GM18907 (cell line): Measurements from ENCODE around the gene TGFBRAP1.

ENCODE experiments used
- ATAC-seq: cut with Tn5 transposase; IDR thresholded peaks from one replicate; pipeline ENCODE4 v1.9.1; 2021; ENCODE audit warnings: mild to moderate bottlenecking, moderate library complexity; ENCODE audit not compliant: unreplicated experiment

The TGFBRAP1 gene

DNA sequence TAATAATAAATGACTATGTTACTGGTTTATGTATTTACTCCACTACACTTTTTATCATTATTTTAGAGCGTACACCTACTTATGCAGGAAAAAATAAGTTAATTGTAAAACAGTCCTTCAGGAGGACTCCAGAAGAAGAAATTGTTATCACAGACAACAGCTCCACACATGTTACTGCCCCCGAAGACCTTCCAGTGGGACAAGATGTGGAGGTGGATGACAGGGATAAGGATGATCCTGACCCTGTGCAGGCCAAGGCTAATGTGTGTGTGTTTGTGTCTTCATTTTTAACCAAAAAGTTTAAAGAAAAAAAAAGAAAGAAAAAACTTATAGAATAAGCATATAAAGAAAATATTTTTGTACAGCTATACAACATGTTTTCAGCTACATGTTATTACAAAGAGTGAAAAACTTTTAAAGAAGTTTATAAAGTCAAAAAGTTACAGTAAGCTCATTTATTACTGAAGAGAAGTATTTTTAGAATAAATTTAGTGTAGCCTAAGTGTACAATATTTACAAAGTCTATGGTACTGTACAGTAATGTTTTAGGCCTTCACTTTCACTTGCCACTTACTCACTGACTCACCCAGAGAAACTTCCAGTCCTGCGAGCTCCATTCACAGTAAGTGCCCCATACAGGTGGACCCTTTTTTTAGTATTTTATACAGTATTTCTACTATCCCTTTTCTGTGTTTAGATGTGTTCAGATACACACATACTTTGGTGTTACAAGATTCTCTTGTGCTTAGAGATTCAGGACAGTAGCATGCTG lies 7.5 kb downstream of the TGFBRAP1 start:
- no peak for ATAC-seq

DNA sequence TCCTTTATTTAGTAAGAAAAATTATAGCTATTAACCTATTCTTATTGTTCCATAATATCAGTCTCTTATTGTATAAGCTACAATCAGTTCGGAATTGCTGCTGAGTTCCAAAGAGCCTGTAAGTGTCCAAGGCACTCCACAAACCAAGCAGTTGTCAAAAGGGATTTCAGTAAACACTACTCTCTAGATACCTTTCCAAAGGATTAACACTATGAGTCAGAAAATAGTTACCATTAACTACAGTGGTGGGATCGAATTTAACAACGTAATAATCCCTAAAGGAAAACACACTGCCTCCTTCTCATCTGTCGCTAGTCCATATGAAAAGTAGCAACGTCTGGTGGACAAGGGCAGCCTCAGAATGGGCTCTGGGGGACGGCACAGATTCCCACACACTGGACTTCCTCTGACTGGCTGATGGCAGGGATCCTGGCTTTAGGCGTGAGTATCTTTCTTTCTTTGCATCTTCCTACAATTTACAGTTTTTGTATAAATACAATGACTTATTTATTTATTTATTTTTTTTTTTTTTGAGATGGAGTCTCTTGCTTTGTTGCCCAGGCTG lies 8.8 kb downstream of the TGFBRAP1 start:
- no peak for ATAC-seq

- no peak for ATAC-seq
Measured at GRCh38 chr2:105317937-105318336, 11.6 kb downstream of the TGFBRAP1 start.

DNA sequence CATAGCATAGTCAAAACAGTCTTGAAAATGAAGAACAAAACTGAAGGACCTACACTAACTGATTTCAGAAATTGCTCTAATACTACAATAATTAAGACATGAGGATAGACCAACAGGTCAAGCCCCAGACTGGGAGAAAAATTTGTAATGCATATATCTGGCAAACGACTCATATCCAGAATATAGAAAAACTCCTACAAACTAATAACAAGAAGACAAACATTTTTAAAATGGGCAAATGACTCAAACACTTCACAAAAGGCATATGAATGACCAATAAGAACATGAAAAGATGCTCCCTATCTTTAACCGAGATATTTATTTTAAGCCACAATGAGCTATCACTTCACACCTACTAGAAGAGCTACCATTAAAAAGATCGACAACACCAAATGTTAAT lies 14.2 kb downstream of the TGFBRAP1 start:
- ATAC-seq, result peak; percentile 66

DNA sequence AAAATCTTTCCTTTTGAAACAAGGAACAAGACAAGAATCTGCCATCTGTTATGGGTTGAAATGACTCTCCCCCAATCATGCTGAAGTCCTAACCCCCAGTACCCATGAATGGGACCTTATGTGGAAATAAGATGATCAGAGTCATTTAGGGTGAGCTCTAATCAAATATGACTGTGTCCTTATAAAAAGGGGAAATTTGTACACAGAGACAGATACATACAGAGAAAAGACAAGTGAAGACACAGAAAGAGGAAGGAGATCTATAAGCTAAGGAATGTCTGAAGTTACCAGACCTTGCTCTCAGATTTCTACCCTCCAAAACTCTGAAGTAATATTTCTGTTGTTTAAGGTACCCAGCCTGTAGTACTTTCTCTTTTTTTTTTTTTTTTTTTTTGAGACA lies 15.7 kb downstream of the TGFBRAP1 start:
- ATAC-seq, result no peak

DNA sequence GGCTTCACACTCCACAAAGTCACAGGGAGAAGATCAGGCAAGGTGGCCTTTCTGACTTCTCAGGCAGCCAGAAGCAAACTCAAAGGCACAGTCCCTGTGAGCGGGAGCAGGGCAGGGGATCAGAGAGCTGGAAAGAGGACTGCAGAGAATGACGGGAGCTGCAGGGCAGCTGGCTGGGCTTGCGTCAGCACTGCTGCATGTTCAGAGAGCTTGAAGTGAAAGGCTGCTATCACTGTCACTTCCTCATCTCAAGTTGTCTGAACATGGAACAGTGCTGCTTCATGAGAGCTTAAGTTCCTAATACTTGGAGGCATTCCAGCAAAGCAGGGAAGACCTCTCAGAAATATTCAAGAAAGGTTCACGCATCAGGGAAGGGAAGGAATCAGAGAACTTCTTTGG lies 20.4 kb downstream of the TGFBRAP1 start:
- no peak for ATAC-seq

- no peak for ATAC-seq
Measured at GRCh38 chr2:105308382-105309146, 21.0 kb downstream of the TGFBRAP1 start.

DNA sequence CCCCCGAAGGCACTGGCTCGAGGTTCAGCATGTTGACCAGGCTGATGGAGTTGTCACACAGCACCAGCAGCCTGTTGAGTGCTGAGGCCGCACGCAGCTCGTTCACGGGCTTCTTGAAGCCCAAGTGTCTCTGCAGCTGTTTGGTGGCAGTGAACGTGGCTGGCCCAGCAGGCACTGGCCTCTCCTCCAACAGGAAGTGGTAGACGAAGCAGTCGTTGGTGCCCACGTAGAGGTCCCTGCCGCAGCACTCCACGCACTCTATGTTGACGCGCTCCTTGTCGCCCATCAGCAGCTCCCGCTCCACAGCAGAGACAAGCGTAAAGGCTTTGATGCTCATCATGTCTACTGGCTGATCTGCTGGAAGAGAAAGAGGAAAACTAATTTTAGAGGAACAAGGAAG lies 21.6 kb downstream of the TGFBRAP1 start:
- no peak for ATAC-seq

DNA sequence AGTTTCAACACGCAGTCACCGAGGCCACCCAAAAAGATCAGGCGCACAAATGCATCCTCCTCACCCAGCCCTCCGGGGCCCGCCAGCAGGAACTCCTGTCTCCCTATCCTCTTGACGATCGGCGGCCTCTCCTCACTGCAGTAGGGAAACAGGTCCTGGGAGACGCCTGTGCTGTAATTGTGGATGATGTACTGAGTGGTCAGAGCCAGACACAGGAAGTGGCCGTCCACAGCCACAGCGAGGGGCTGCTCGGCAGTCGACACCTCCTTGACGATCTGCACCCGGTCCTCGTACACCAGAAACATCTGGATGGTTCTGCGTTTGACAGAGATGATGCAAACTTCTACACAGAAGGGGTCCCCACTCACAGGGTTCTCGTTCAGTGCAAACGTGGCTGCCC lies 22.0 kb downstream of the TGFBRAP1 start:
- no peak for ATAC-seq

DNA sequence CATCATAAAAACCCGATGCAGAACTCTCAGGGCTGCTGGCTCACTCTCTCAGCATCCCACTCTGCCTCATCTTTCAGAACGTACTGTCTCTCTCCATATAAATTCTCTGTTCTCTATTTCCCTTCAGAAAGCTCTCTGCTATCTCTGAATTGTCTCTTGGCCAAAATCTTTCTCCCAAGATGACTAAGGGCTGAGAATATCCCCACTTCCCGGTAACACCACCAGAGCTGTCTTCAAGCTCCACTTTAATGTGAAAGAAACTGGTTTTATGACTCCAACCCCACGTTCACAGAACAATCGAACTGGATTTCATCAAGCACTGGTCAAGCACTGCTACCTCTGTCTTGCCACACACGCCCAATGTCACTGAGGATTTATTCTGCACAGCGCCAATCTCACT lies 22.4 kb downstream of the TGFBRAP1 start:
- no peak for ATAC-seq

DNA sequence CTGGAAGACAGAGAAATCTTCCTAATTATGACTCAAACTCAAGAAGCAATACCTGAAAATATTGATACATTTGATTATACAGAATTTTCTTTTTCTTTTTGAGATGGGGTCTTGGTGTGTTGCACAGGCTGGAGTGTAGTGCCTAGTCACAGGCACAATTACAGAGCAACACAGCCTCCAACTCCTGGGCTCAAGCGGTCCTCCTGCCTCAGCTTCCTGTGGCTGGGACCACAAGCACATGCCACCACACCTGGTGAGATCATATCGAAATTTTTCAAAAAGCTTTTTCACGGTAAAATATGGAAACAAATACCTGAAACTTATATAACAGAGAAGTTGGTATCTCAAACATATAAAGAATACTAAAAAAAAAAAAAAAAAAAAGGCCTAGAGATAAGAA lies 27.9 kb downstream of the TGFBRAP1 start:
- no peak for ATAC-seq

DNA sequence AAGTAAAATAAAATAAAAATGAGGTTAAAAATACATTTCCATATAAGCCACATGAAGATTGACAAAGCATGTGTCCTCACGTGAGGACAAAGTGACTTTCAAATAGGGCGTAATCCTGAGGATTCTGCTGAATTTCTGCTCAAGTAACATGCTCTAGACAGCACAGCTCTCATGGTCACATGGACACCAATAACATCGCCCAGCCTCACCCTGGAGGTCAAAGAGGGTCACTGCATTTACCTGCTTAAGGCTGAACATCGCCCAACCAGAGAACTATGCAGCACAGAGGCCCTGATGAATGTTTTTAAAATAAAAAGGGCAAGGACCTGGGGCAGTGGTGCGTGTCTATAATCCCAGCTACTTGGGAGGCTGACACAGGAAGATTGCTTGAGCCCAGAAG lies 30.2 kb downstream of the TGFBRAP1 start:
- peak; percentile 51 for ATAC-seq

GRCh38 chr2:105298017-105298416 lies 31.5 kb downstream of the TGFBRAP1 start:
- no peak for ATAC-seq

GRCh38 chr2:105297216-105297615 lies 32.3 kb downstream of the TGFBRAP1 start:
- ATAC-seq, result no peak

DNA sequence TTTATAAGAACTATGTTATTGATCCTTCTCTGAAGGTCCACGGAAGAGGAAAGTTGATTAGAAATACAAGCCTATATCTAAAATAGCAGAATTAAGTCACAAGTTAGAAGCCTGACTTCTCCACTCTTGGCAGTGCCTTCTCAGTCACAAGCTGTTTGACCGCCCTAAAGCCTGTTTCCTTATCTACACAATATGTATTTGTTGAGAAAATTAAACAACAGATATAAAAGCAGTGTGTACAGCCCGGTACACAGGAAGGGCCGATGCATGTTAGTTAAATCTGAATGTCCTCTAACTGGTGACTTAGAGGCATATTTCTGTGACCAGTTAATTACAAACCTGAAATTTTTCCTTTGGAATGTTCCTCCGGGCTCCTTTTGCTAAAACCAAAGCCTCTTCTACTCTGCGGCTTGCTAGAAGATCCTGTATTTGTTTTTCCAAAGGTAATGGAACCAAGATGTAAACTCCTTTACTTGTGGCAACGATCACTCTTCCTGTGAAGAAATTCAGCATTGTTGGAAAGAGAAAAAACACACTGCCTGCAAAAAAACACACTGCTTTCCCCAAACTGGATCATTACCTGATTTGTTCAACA lies 33.4 kb downstream of the TGFBRAP1 start:
- ATAC-seq, result no peak

DNA sequence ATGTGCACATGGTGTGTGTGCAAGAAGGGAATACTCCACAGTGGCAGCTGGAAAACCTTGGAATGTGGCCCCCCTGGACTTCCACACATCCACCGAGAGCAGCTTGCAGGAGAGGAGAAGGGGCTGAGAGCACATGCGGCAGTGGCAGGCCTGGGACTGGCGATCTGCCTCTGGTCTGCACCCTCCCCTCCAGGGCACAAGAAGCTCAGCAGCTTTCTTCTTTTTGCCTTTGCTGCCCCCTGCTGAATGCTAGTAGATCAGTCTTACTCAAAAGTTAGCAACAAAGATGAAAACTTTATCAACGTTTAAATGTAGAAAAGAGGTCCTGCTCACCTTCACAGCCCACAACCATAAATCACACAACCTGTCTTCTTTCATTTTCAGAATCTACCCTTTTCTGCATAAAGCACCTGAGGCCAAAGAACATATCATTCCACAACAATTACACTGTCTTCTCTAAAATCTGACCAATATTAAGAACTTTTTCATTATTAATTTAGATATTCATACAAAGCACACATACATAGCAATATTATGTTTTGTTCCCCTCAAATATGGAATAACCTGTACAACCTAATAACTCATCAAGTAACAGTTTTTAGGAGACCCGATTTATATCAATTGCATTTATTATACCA lies 34.6 kb downstream of the TGFBRAP1 start:
- peak; percentile 67 for ATAC-seq

- ATAC-seq, result no peak
Measured at GRCh38 chr2:105294046-105294445, 35.5 kb downstream of the TGFBRAP1 start.

DNA sequence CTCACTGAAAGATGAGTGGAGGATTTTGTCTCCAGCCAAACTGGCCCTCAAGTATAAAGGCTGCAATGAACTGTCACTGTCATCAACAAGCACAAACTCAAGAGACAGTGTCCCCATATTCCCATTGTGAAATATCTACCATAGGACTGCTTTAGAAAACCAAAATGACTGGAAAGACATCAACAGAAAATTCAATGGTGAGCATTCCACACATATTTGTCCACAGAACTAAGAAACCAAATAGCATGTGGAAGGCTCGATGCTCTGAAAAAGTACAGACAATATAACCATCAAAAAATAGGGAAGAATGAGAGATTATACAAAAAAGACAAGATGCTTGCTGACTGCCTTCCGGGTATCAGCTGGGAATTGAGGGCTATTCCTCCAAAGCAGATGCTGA lies 37.6 kb downstream of the TGFBRAP1 start:
- no peak for ATAC-seq

DNA sequence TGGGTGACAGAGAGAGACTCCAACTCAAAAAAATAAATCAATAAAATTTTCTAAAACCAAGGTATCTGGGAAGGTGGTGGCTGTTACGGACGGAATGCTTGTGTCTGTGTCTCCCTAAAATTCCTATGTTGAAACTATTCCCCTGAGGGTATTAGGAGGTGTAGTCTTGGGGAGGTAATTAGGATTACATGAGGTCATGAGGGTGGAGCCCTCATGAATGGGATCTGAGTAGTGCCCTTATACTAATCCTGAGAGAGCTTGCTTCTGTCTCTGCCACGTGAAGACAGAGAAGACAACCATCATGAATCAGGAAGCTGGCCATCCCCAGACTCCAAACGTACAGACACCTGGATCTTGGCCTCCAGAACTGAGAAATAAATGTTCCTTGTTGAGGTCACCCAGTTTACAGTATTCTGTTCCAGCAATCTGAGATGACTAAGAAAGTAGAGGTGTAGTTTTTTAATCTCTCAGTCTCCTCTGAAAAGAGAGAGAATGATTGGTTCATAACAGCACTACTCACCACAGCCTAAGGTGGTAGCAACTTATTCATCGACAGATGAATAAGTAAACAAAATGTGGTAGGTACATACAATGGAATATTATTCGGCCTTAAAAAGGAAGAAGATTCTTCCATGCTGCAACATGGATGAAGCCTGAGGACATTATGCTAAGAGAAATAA lies 38.4 kb downstream of the TGFBRAP1 start:
- no peak for ATAC-seq

GRCh38 chr2:105288133-105288532 lies 41.4 kb downstream of the TGFBRAP1 start:
- no peak for ATAC-seq

DNA sequence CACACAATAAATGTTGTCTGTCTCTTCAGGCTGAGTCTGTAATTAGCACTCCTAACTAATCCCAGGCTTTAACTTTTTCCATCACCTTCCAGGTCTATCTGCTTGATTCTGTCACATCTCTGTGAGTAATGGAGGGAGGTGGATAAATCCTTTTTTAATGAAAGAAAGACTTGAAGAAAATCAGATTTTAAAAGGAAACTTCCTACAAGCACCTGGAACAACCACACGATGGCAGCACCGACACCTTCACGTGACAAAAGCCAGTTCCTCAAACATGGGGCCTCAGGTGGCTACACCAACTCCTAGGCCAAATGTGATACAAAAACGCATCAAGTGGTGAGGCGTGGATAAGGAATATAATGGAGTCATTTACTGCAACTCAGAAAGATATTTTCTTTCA lies 41.8 kb downstream of the TGFBRAP1 start:
- ATAC-seq, result peak; percentile 67
